HG03575 (cell line): Measurements from ENCODE around the gene RBM34.
"Not testable (repeated sequence)": the region's sequence is repeated elsewhere in the genome, so short reads cannot be mapped to it uniquely, and the experiment has no call there.

ENCODE experiments used
- ATAC-seq: cut with Tn5 transposase; IDR thresholded peaks from one replicate; pipeline ENCODE4 v1.9.1; 2021; ENCODE audit not compliant: unreplicated experiment, insufficient number of reproducible peaks, low FRiP score; ENCODE audit errors: extremely low read depth

Gene RBM34

DNA sequence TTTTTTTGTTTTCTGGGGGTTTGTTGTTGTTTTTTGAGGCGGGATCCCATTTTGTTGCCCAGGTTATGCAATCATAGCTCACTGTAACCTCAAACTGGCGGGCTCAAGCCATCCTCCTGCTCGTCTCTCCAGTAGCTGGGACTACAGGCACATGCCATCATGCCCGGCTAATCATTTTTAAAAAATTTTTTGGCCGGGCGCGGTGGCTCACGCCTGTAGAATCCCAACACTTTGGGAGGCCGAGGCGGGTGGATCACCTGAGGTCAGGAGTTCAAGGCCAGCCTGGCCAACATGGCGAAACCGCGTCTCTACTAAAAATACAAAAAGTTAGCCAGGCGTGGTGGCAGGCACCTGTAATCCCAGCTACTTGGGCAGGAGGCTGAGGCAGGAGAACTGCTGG lies 63.5 kb downstream of the RBM34 start:
- ATAC-seq: not testable (repeated sequence)

DNA sequence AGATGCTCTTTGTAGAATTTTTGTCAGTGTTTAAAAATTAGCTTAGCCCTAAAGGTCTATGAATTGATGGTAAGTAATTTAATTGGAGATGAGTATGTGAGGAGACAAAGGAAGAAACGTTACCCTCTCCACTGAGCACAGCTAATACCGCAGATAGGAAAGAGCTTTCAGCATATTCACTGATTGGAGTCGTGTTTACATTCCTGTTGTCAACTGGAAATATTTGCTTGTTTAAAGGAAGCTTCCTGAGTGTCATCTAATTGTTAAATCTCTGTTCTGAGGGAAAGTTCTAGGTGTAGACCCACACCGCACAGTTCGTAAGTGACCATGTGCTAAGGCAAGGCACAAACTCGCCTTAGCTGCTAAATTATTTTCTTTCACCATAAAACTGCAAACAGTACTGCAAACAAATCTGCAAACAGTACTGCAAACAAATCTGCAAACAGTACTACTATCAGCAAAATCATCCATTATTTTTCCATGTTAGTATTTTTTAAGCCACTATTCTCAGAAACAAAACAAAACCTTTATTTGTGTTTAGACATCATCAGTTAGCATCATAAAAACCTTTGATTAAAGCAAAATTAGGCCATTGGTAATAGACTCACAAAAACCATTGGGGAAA lies 65.0 kb downstream of the RBM34 start:
- ATAC-seq: no peak

DNA sequence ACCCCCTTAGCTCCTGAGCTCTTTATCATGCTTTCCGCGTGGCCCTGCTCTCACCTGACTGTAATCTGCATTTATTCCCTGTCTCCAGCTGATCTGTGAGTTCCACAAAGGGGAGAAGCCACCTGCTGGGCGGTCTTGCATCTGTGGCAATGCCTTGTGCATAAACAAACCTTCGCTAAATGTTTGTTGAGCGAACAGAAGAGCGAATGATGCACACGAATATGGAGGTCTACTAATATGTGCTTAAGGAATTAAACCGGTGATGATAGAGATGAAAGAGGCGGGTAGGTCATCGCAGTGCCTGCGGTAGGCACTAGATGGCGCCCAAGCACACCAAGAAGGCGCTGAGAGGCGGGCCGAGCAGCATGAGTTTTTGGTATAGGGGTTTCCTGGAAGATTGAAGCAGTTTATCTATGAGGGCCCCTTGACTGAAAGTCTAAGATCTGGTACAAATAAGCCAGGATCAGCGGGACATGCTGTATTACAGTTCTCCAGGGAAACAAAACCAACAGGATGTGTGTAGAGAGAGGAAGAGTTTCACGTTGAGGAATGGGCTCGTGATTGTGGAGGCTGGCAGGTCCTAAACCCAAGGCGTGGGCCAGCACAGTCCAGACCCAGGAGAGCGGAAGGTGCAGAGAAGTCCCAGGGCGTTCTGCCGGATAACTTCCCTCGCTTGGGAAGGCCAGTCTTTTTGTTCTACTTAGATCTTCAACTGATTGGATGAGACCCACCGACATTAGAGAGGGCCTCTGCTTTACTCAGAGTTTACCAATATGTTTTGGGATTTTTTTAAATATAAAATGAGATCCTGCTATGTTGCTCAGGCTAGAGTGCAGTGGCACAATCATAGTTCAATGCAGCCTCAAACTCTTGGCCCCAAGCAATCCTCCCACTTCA lies 67.1 kb downstream of the RBM34 start:
- no peak for ATAC-seq

DNA sequence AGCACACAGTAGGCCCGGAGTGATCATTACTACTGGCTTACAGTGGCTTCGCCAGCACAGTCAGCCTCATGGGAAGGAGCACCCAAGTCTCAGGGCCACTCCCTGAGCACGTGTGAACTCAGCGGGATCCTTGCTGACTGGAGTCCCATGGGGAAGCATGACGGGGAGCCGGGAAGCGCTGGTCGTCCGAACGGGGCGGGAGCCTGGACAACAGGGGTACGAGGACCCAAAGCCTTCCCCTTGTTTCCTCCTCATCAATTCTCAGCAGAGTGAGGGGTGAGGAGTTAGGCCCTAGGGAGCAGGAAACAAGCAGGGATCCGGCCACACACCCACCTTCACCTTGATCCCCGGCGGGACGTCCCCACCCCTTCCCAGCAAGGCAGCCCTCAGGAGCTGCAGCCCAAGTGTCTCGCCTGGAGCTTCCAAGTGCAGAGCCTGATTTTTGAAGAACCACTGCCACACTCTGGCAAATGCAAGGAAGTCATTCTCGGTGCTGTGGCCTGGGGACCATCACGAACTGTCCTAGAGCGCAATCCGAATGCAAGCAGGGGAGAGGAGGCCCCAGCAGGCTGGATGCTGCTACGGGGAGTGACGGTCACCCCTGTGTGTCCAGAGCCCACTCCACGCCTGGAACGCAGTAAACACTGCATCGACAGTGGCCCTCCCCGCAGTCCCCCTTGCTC lies 67.9 kb downstream of the RBM34 start:
- no peak for ATAC-seq

DNA sequence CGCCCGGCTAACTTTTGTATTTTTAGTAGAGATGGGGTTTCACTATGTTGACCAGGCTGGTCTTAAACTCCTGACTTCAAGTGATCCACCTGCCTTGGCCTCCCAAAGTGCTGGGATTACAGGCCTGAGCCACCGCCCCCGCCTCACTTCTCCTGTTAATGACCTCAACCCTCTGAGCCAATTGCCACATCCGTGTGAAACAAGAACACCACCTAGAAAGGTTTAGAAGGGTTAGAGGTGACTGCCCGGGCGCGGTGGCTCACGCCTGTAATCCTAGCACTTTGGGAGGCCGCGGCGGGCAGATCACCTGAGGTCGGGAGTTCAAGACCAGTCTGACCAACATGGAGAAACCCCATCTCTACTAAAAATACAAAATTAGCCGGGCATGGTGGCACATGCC lies 68.6 kb downstream of the RBM34 start:
- ATAC-seq: not testable (repeated sequence)

DNA sequence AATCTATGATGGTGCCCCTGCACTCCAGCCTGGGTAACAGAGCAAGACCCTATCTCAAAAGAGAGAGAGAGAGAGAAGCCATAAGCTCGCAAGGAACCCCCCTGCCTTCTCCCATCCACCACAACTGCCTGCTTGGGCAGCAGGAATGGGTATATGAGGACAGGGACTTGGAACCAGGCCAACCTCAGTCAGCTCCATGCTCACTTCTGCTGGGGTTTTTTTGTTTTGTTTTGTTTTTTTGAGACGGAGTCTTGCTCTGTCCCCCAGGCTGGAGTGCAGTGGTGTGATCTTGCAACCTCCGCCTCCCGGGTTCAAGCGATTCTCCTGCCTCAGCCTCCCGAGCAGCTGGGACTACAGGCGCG lies 69.0 kb downstream of the RBM34 start:
- ATAC-seq: not testable (repeated sequence)

DNA sequence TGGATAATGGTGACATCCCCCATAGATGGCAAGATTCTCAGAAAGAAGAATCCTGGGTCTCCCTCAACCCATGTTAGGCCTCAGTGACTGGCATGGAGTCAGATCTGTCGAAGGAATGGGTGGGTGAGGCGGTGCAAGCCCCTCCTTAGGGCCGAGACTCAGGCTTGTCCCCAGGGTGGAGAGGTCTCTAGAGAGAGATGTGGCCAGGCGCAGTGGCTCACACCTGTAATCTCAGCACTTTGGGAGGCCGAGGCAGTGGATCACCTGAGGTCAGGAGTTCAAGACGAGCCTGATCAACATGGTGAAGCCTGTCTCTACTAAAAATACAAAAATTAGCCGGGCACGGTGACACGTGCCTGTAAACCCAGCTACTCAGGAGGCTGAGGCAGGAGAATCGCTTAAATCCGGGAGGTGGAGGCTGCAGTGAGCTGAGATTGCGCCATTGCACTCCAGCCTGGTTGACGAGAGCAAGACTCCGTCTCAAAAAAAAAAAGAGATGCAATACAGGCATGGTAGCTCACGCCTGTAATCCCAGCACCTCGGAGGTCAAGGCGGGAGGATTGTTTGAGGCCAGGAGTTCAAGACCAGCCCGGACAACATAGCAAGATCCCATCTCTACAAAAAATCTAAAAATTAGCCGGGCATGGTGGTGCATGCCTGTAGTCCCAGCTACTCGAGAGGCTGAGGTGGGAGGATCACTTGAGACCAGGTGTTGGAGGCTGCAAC lies 69.6 kb downstream of the RBM34 start:
- not testable (repeated sequence) for ATAC-seq

DNA sequence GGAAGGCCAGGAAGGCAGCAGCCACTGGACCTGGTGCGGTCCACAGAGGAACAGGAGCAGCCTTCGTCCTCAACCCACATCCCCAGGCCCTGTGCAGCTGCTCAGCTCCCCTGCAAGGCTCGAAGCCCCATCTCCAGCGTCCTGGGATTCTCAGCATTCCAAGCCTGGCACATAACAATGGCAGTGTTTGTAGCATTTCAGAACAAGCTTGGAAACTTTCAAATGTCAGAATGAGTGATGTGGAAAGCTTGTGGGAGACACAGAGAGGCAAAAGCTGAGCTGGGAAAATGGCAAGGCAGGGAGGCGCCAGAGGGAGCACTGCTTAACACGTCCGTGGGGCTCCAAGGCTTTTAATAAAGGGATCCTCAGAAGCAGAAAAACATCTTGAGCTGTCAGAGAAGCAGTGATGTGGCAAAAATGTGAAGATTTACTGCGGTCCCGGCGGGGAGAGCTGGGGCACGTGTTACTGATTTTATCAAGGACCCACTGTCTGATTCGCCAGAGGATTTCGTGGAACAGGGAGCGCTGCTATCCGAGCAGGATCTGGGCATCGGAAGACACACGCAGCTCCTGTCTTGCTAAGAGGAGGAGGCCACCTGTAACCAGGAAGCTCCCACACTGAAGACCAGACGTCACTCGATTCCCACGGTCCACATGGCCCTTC lies 70.5 kb downstream of the RBM34 start:
- ATAC-seq: no peak

DNA sequence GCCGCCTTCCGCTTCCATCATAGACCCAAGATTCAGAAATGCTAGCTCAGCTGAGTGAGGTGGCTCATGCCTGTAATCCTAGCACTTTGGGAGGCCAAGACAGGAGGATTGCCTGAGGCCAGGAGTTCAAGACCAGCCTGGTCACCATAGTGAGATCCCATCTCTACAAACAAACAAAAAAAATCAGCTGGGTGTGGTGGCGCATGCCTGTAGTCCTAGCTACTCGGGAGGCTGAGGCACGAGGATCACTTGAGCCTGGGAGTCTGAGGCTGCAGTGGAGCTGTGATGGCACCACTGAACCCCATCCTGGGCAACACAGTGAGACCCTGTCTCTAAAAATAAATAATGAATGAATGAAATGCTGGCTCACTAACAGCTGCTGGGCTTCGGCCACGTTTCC lies 72.1 kb downstream of the RBM34 start:
- no peak for ATAC-seq

DNA sequence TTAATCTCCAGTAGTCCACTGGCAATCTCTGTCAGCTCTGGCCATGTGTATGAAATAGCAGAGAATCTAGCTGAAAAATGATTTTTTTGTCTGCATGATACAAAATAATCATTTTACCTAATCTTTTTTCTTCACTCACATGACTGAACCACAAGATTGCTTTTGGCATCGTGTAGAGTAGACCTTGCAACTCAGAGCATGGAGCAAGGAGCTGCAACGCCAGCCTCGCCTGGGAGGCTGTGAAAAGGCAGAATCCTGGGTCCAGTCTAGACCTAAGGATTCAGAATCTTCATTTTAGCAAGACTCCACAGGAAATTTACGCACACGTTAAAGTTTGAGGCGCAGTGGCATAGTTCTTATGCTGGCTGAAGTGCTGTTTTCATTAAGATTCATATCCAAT lies 72.6 kb downstream of the RBM34 start:
- no peak for ATAC-seq

DNA sequence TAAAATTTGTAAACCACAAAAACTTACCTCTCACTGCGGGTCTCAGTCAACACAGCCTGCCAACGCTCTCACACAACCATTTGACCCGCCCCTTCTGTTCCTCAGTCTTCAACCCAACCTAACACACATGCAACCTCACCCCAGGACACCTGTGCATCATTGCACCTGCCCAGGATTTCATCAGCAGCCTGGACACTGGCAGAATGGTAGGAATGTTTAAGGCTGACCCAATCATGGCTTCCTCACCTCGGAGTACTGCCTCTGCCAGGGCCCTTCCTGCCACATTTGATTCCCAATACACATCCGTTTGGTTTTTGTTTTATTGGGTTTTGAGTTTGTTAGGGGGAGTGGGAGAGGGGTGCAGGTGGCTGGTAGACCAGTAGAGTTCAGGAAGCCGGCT lies 73.1 kb downstream of the RBM34 start:
- no peak for ATAC-seq

DNA sequence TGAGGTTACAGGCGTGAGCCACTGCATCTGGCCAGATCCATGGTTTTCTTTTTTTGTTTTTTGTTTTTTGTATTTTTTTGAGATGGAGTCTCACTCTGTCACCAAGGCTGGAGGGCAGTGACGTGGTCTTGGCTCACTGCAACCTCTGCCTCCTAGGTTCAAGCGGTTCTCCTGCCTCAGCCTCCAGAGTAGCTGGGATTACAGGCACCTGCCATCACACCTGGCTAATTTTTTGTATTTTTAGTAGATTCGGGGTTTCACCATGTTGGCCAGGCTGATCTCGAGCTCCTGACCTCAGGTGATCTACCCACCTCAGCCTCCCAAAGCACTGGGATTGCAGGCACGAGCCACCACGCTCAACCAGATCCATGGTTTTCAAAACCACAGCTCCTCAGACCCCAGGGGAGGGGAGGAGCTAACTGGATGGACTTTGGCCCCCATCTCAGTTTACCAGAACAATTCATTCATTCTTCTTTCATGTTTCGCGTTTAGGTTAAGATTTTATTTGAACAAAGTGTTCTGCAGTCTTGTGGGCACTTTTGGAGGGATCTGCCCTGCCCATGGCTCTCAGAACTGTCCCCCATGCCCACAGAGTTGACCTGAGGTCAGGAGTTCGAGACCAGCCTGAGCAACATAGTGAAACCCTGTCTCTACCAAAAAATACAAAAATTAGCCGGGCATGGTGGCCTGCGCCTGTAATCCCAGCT lies 75.5 kb downstream of the RBM34 start:
- ATAC-seq: not testable (repeated sequence)
